Parathyroid adenoma (tissue), 2 donors: ENCODE data around the gene OBSCN.

Source experiments
- H2AFZ ChIP-seq: fragments of 300-600 bp; sonication (generic); one replicate; pipeline ENCODE4 v1.7.0; 2017; ENCODE audit warnings: antibody characterized with exemption, mild to moderate bottlenecking
- H3K27ac ChIP-seq: fragments of 300-600 bp; sonication (generic); one replicate; pipeline ENCODE4 v1.7.0; 2017
- H3K27me3 ChIP-seq: fragments of 300-600 bp; sonication (generic); one replicate; pipeline ENCODE4 v1.7.0; 2017; ENCODE audit warnings: low read length; ENCODE audit not compliant: control insufficient read depth, insufficient read depth
- H3K36me3 ChIP-seq: fragments of 300-600 bp; sonication (generic); one replicate; pipeline ENCODE4 v1.7.0; 2017; ENCODE audit warnings: low read length; ENCODE audit not compliant: control insufficient read depth, insufficient read depth
- H3K4me1 ChIP-seq: fragments of 300-600 bp; sonication (generic); one replicate; pipeline ENCODE4 v1.7.0; 2017; ENCODE audit warnings: control low read depth
- H3K4me2 ChIP-seq: fragments of 300-600 bp; sonication (generic); one replicate; pipeline ENCODE4 v1.7.0; 2017; ENCODE audit warnings: low read length
- H3K4me3 ChIP-seq: fragments of 300-600 bp; sonication (generic); one replicate; pipeline ENCODE4 v1.7.0; 2017; ENCODE audit warnings: low read depth, low read length
- H3K79me2 ChIP-seq: fragments of 300-600 bp; sonication (generic); one replicate; pipeline ENCODE4 v1.7.0; 2017; ENCODE audit warnings: control low read depth
- H3K9ac ChIP-seq: fragments of 300-600 bp; sonication (generic); one replicate; pipeline ENCODE4 v1.7.0; 2017; ENCODE audit warnings: mild to moderate bottlenecking
- H3K9me3 ChIP-seq: fragments of 300-600 bp; sonication (generic); one replicate; pipeline ENCODE4 v1.7.0; 2017; ENCODE audit warnings: low read length; ENCODE audit not compliant: control insufficient read depth
- CTCF ChIP-seq: fragments of 300-600 bp; sonication (generic); IDR thresholded peaks from one replicate; pipeline ENCODE4 v1.7.0; 2017; ENCODE audit warnings: antibody characterized with exemption, mild to moderate bottlenecking
- donor health status: primary hyperparathyroidism.

Gene OBSCN

DNA sequence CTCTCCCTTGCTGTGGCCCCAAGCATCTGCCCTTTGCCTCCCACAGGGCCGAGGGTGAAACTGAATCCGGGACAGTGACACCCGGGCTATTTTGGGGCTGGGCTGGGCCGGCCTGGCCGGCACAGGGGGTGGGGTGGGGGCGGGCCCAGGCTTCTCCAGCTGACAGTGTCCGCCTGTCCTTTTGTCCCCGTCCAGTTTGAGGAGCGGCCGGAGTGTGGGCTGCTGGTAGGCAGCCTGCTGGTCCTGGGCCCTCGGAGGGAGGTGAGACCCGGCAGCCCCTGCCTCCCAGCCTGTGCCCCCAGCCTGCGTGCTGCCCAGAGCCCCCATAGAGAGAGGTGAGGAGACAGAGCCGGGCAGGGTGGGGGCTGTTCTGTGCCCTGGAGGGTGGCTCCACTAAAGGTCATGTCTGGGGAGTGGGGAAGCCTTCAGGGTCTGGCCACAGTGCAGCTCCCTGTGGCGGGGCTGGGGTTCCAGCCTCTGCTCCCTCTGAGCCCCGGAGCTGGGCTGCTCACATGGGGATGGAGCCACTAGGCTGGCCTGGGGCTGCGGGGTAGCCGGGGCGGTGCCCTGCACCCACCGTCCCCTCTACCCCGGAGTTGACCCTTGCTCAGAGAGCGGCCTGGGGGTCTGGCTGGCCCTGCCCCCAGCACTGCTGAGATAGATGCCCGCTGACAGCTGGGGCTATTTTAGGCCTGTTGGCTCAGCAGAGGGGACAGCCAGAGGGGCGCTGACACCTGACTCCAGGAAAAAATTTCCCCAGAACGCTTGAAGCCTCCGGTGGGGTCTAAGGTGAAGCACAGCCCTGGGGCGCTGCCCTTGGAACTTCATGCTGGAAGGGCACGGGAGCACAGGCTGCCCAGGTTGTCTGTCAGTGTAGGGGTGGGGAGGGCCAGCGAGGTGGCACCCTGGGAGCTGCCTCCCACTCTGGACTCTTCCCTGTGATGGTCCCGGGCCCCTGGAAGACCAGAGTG is at the start of gene OBSCN:
OBSCN (plus strand) TSS at position 194 of the 971 bp plus-strand sequence. CDS start 3,740 bp downstream, outside the sequence.
- TF ChIP-seq CTCF, result no peak
- H3K4me1 ChIP-seq, result peaks cover 3% of the 10 kb centered on the region
- no peak within 1 kb of the TSS for H3K4me2 ChIP-seq
- no peaks in the 10 kb centered on the region for H3K9me3 ChIP-seq
- H3K27me3 ChIP-seq, result no peaks in the 10 kb centered on the region
- no peak within 1 kb of the TSS for H3K4me3 ChIP-seq
- H3K9ac ChIP-seq, result no peak within 1 kb of the TSS
- H3K36me3 ChIP-seq, result no peaks in the 10 kb centered on the region
- H3K27ac ChIP-seq, result no peak within 1 kb of the TSS
- H3K79me2 ChIP-seq, result no peaks in the 10 kb centered on the region
- H2AFZ ChIP-seq, result no peak within 1 kb of the TSS

- no peak overlapping the region for H3K4me2 ChIP-seq
- no peak overlapping the region for H3K27ac ChIP-seq
- H3K36me3 ChIP-seq, result no peaks in the 10 kb centered on the region
- TF ChIP-seq CTCF, result no peak
- H3K27me3 ChIP-seq, result no peaks in the 10 kb centered on the region
- peaks cover 2% of the 10 kb centered on the region for H3K79me2 ChIP-seq
- no peaks in the 10 kb centered on the region for H3K9me3 ChIP-seq
- no peak overlapping the region for H3K4me3 ChIP-seq
- no peak overlapping the region for H2AFZ ChIP-seq
- no peaks in the 10 kb centered on the region for H3K4me1 ChIP-seq
- no peak overlapping the region for H3K9ac ChIP-seq
Observed at GRCh38 chr1:228158151-228159007, 49.5 kb upstream of the OBSCN start.

DNA sequence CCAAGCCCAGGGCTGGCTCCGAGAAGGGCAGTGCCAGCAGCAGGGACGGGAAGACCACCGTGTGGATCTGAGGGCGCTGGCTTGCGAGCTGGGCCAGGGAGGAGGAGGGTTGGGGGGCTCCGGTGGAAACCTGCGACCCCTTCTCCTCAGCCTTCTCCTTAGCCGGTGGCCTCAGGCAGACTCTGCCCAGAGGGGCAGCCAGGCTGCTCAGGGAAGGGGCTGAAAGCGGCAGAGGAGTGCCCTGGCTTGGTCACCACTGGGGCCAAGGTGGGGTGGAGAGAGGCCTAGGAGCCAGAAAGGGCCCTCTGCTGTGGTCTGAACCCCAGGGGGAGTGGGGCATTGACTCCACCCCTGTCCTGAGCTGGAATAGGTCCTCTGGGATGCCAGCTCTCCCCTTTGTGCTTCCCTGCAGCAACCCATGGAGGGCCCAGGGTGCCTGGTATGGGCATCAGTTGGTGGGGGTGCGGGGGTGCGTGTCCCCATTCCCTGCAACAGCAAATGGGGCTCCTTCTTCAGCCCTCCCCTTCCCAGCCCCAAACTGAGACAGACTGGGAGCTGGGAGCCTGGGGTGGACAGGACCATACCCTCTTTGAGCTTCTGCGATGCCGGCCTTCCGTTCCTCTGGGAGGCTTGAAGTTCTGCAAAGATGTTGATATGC is 48.7 kb upstream of the OBSCN start:
- Histone ChIP-seq H3K79me2 (peaks cover 2% of the 10 kb centered on the region), H3K4me3 (no peak overlapping the region), H3K27me3 (no peaks in the 10 kb centered on the region)

More for the DNA sequence above, 48.7 kb upstream of the OBSCN start:
- no peak for TF ChIP-seq CTCF
- no peaks in the 10 kb centered on the region for H3K36me3 ChIP-seq
- no peak overlapping the region for H3K27ac ChIP-seq
- H3K9me3 ChIP-seq, result no peaks in the 10 kb centered on the region
- H3K4me1 ChIP-seq, result no peaks in the 10 kb centered on the region
- no peak overlapping the region for H2AFZ ChIP-seq
- H3K9ac ChIP-seq, result no peak overlapping the region
- no peak overlapping the region for H3K4me2 ChIP-seq
